ENCODE results near the gene RPL10. TPM values are rescaled to one million over a fixed set of nuclear protein-coding genes. Genes with fewer than 3 reads are reported as not detected.

RPL10 gene
- total RNA-seq, 4 donors from 2014 or later, result 4,372 to 6,501 (median 5,244) TPM

- no peak for DNase-seq (ENCODE audit: low spot score in 2 of 2)
- 83% methylated on average over 19 of the region's 19 CpGs; no CpG with 5 or more reads in 1 of the 2 donors for WGBS, 2 donors
- H3K27me3 ChIP-seq, result no peaks in the 10 kb centered on the region
- H3K4me3 ChIP-seq, result no peak overlapping the region
- H3K36me3 ChIP-seq, result peaks cover 0 to 75% (median 5%) of the 10 kb centered on the region in 3 donors
- no peak overlapping the region for H3K27ac ChIP-seq
- H3K9me3 ChIP-seq, result no peaks in the 10 kb centered on the region
- no peaks in the 10 kb centered on the region for H3K4me1 ChIP-seq
- TF ChIP-seq CTCF (IDR thresholded peaks at IDR 0.05) (no peak), POLR2A (IDR thresholded peaks at IDR 0.05) (no peak), EP300 (IDR thresholded peaks at IDR 0.05) (no peak)
These were observed 47.6 kb upstream of the RPL10 start for GRCh38 chrX:154350429-154351182.

- TF ChIP-seq CTCF (IDR thresholded peaks at IDR 0.05) (no peak), EP300 (IDR thresholded peaks at IDR 0.05) (no peak), POLR2A (IDR thresholded peaks at IDR 0.05) (no peak)
- no peak for DNase-seq (ENCODE audit: low spot score in 2 of 2)
- no peak overlapping the region for H3K4me3 ChIP-seq
- H3K27ac ChIP-seq, result peak overlapping the region in 1 of 4 donors; percentile 26
- H3K4me1 ChIP-seq, result no peaks in the 10 kb centered on the region
- H3K36me3 ChIP-seq, result peaks cover 0 to 83% (median 5%) of the 10 kb centered on the region in 3 donors
- 83% methylated on average over 2 to 29 of the region's 30 CpGs for WGBS, 2 donors
- no peaks in the 10 kb centered on the region for H3K9me3 ChIP-seq
- H3K27me3 ChIP-seq, result no peaks in the 10 kb centered on the region
These were observed 46.8 kb upstream of the RPL10 start for GRCh38 chrX:154351183-154352011.

- peak overlapping the region in 1 of 4 donors; percentile 26 for H3K27ac ChIP-seq
These were observed 46.2 kb upstream of the RPL10 start for GRCh38 chrX:154352012-154352401.

GRCh38 chrX:154352466-154352865 lies 45.7 kb upstream of the RPL10 start:
- Histone ChIP-seq H3K27ac (no peak overlapping the region), H3K27me3 (no peaks in the 10 kb centered on the region), H3K4me1 (no peaks in the 10 kb centered on the region), H3K4me3 (no peak overlapping the region), H3K9me3 (no peaks in the 10 kb centered on the region), H3K36me3 (peaks cover 0 to 94% (median 5%) of the 10 kb centered on the region in 3 donors)
- TF ChIP-seq CTCF (IDR thresholded peaks at IDR 0.05) (no peak), POLR2A (IDR thresholded peaks at IDR 0.05) (no peak), EP300 (IDR thresholded peaks at IDR 0.05) (no peak)
- DNase-seq (ENCODE audit: low spot score in 2 of 2), result no peak
- 80 to 81% methylated on average over 7 to 8 of the region's 13 CpGs for WGBS, 2 donors

More at GRCh38 chrX:154352012-154352401, 46.2 kb upstream of the RPL10 start:
- H3K27me3 ChIP-seq, result no peaks in the 10 kb centered on the region
- no peak overlapping the region for H3K4me3 ChIP-seq
- H3K36me3 ChIP-seq, result peaks cover 0 to 89% (median 5%) of the 10 kb centered on the region in 3 donors
- no peak for TF ChIP-seq CTCF (IDR thresholded peaks at IDR 0.05)
- no peak for TF ChIP-seq POLR2A (IDR thresholded peaks at IDR 0.05)
- no peak for TF ChIP-seq EP300 (IDR thresholded peaks at IDR 0.05)
- no peak for DNase-seq (ENCODE audit: low spot score in 2 of 2)
- WGBS, 2 donors, result 78% methylated on average over 13 of the region's 14 CpGs; no CpG with 5 or more reads in 1 of the 2 donors
- H3K4me1 ChIP-seq, result no peaks in the 10 kb centered on the region
- no peaks in the 10 kb centered on the region for H3K9me3 ChIP-seq

All from tibial nerve (tissue), 4 donors.